ENCODE measurements around the gene LRRC8E.

The LRRC8E gene

DNA sequence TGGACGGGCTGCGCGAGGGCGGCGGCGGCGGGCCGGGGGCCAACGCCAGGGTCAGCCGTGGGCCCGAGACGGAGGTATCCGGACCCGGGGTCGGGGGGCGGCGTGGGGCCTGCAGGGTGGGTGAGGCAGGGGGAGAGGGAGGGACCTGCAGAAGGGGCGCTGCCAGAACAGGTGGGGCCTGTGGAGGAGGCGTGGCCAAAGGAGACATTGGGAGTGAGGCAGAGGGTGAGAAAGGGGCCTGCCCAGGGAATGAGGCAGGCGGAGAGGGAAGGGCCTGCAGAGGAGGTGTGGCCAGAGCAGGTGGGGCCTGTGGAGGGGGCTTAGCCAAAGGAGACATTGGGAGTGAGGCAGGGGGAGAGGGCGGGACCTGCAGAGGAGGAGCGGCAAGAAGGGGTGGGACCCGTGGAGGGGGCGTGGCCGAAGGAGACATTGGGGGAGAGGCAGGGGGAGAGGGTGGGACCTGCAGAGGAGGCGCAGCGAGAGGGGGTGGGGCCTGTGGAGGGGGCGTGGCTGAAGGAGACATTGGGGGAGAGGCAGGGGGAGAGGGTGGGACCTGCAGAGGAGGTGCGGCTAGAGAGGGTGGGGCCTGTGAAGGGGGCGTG, 18.3 kb upstream of the LRRC8E start:
- Histone ChIP-seq H3K36me3 (ENCODE audit: insufficient read depth, low read length) (no peaks in the 10 kb centered on the region), H3K27ac (ENCODE audit: low read depth, low read length) (no peak overlapping the region), H3K27me3 (ENCODE audit: insufficient read depth, low read length) (peaks cover 23% of the 10 kb centered on the region), H3K4me3 (ENCODE audit: low read depth, low read length) (peak overlapping the region; percentile 68), H3K79me2 (ENCODE audit: control insufficient read depth, insufficient read depth, low read length, unreplicated experiment) (no peaks in the 10 kb centered on the region), H3K4me1 (ENCODE audit: control insufficient read depth, insufficient read depth, low read length, unreplicated experiment) (no peaks in the 10 kb centered on the region), H2AFZ (ENCODE audit: low read length, unreplicated experiment) (no peak overlapping the region)

GRCh38 chr19:7870571-7871436, 17.5 kb upstream of the LRRC8E start:
- Histone ChIP-seq H3K27ac (ENCODE audit: low read depth, low read length) (no peak overlapping the region), H3K27me3 (ENCODE audit: insufficient read depth, low read length) (peaks cover 23% of the 10 kb centered on the region), H3K79me2 (ENCODE audit: control insufficient read depth, insufficient read depth, low read length, unreplicated experiment) (no peaks in the 10 kb centered on the region), H3K4me1 (ENCODE audit: control insufficient read depth, insufficient read depth, low read length, unreplicated experiment) (no peaks in the 10 kb centered on the region), H3K36me3 (ENCODE audit: insufficient read depth, low read length) (no peaks in the 10 kb centered on the region), H2AFZ (ENCODE audit: low read length, unreplicated experiment) (no peak overlapping the region), H3K4me3 (ENCODE audit: low read depth, low read length) (no peak overlapping the region)

- H3K4me3 ChIP-seq (ENCODE audit: low read depth, low read length), result peak overlapping the region; percentile 66
- H3K4me1 ChIP-seq (ENCODE audit: control insufficient read depth, insufficient read depth, low read length, unreplicated experiment), result no peaks in the 10 kb centered on the region
- H2AFZ ChIP-seq (ENCODE audit: low read length, unreplicated experiment), result no peak overlapping the region
- H3K27me3 ChIP-seq (ENCODE audit: insufficient read depth, low read length), result peaks cover 23% of the 10 kb centered on the region
- no peak overlapping the region for H3K27ac ChIP-seq (ENCODE audit: low read depth, low read length)
- no peaks in the 10 kb centered on the region for H3K79me2 ChIP-seq (ENCODE audit: control insufficient read depth, insufficient read depth, low read length, unreplicated experiment)
- H3K36me3 ChIP-seq (ENCODE audit: insufficient read depth, low read length), result no peaks in the 10 kb centered on the region
These were observed 16.6 kb upstream of the LRRC8E start for GRCh38 chr19:7871437-7872305.

DNA sequence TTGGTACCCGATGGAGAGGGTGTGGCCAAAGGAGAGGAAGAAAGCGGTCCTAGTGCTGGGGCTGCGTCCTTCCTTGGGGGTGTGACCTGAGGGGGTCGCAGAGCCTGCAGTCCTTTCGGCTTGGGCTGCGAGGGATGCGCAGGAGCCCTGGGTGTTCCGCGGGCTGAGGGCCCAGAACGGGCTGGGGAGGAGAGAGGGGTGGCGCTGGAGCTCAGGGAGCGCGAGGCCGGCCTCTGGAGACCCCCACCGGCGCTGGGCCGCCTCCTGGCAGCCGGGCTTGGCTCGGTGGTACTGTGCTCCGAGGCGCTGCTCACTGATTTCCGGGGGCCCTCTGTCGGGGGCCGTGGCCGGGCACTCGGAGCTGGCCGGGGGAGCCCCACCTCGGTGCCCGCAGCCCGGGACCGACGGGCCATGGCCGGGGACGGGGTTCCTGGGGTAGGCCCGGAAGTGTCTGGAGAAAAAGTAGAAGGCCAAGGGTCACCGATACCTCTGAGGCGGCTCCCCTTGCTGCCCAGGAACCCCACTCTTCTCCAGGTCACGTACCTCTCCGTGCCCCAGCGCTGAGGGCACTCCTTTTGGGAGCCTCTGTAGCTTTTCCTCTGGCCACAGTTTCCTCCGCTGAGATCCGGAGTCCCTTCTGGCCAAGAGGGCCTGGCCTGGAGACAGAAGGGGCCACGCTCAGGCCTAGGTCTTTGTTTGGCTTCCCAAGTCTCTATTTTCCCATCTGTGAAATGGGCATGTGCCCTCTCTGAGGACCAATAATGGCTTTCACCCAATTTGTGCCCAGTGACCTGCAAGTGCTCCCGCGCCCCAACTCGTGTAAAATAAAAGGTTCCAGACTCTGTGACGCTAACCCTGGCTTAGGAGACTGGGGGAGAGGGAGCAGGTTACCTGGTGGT, 15.8 kb upstream of the LRRC8E start:
- Histone ChIP-seq H3K27ac (ENCODE audit: low read depth, low read length) (no peak overlapping the region), H3K27me3 (ENCODE audit: insufficient read depth, low read length) (peaks cover 23% of the 10 kb centered on the region), H3K4me3 (ENCODE audit: low read depth, low read length) (no peak overlapping the region), H2AFZ (ENCODE audit: low read length, unreplicated experiment) (no peak overlapping the region), H3K4me1 (ENCODE audit: control insufficient read depth, insufficient read depth, low read length, unreplicated experiment) (no peaks in the 10 kb centered on the region), H3K79me2 (ENCODE audit: control insufficient read depth, insufficient read depth, low read length, unreplicated experiment) (no peaks in the 10 kb centered on the region), H3K36me3 (ENCODE audit: insufficient read depth, low read length) (no peaks in the 10 kb centered on the region)

- no peaks in the 10 kb centered on the region for H3K4me1 ChIP-seq (ENCODE audit: control insufficient read depth, insufficient read depth, low read length, unreplicated experiment)
- H3K79me2 ChIP-seq (ENCODE audit: control insufficient read depth, insufficient read depth, low read length, unreplicated experiment), result no peaks in the 10 kb centered on the region
- H3K27me3 ChIP-seq (ENCODE audit: insufficient read depth, low read length), result peaks cover 23% of the 10 kb centered on the region
- no peak overlapping the region for H3K27ac ChIP-seq (ENCODE audit: low read depth, low read length)
- H3K4me3 ChIP-seq (ENCODE audit: low read depth, low read length), result no peak overlapping the region
- H3K36me3 ChIP-seq (ENCODE audit: insufficient read depth, low read length), result no peaks in the 10 kb centered on the region
- H2AFZ ChIP-seq (ENCODE audit: low read length, unreplicated experiment), result no peak overlapping the region
These were observed 14.8 kb upstream of the LRRC8E start for GRCh38 chr19:7873304-7874075.

- H3K4me3 ChIP-seq (ENCODE audit: low read depth, low read length), result no peak within 1 kb of the TSS
- peaks cover 23% of the 10 kb centered on the region for H3K27me3 ChIP-seq (ENCODE audit: insufficient read depth, low read length)
- no peaks in the 10 kb centered on the region for H3K36me3 ChIP-seq (ENCODE audit: insufficient read depth, low read length)
- H3K27ac ChIP-seq (ENCODE audit: low read depth, low read length), result no peak within 1 kb of the TSS
- H3K4me1 ChIP-seq (ENCODE audit: control insufficient read depth, insufficient read depth, low read length, unreplicated experiment), result no peaks in the 10 kb centered on the region
- no peak within 1 kb of the TSS for H2AFZ ChIP-seq (ENCODE audit: low read length, unreplicated experiment)
- H3K79me2 ChIP-seq (ENCODE audit: control insufficient read depth, insufficient read depth, low read length, unreplicated experiment), result no peaks in the 10 kb centered on the region
These were observed 14.0 kb upstream of the LRRC8E start, which contains the start of gene PRR36 for GRCh38 chr19:7874076-7874896. Gene PRR36 (minus strand): TSS chr19:7874390. CDS start chr19:7873689, 701 bp downstream.

- Histone ChIP-seq H3K4me3 (ENCODE audit: low read depth, low read length) (no peak overlapping the region), H3K27me3 (ENCODE audit: insufficient read depth, low read length) (peaks cover 23% of the 10 kb centered on the region), H3K27ac (ENCODE audit: low read depth, low read length) (no peak overlapping the region), H2AFZ (ENCODE audit: low read length, unreplicated experiment) (no peak overlapping the region), H3K36me3 (ENCODE audit: insufficient read depth, low read length) (no peaks in the 10 kb centered on the region), H3K79me2 (ENCODE audit: control insufficient read depth, insufficient read depth, low read length, unreplicated experiment) (no peaks in the 10 kb centered on the region), H3K4me1 (ENCODE audit: control insufficient read depth, insufficient read depth, low read length, unreplicated experiment) (no peaks in the 10 kb centered on the region)
These were observed 13.4 kb upstream of the LRRC8E start for GRCh38 chr19:7874897-7875273.

DNA sequence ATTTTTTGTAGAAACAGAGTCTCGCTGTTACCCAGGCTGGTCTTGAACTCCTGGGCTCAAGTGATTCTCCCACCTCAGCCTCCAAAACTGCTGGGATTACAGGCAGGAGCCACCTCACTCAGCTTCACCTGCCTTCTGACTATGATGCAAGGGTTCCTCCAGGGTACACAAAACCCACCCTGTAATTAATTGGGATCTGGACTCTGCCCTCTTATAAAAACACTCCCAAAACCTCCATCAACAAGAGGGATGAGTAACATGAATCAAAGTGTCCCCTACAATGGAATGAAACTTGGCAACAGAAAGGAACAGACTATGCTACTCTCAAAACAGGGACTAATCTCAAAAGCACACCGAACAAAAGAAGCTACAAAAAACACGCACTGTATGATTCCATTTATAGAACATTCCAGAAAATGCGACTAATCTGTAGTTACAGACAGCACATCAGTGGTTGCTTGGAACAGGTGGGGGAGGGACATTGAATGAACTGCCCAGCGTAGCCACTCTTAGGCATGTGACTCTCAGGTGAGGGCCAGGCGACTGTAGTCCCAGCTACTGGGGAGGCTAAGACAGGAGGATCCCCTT, 11.0 kb upstream of the LRRC8E start:
- H3K27me3 ChIP-seq (ENCODE audit: insufficient read depth, low read length), result peaks cover 23% of the 10 kb centered on the region
- no peaks in the 10 kb centered on the region for H3K4me1 ChIP-seq (ENCODE audit: control insufficient read depth, insufficient read depth, low read length, unreplicated experiment)
- H3K36me3 ChIP-seq (ENCODE audit: insufficient read depth, low read length), result no peaks in the 10 kb centered on the region
- no peak overlapping the region for H2AFZ ChIP-seq (ENCODE audit: low read length, unreplicated experiment)
- no peak overlapping the region for H3K27ac ChIP-seq (ENCODE audit: low read depth, low read length)
- no peak overlapping the region for H3K4me3 ChIP-seq (ENCODE audit: low read depth, low read length)
- H3K79me2 ChIP-seq (ENCODE audit: control insufficient read depth, insufficient read depth, low read length, unreplicated experiment), result no peaks in the 10 kb centered on the region
